ENCODE measurements around the gene DHRS4. TPM values are rescaled to one million over a fixed set of nuclear protein-coding genes. Genes with fewer than 3 reads are reported as not detected.

The DHRS4 gene
- total RNA-seq, 2 experiments from 2014 or later: 18.7 to 18.8 TPM

- Histone ChIP-seq H3K27ac (ENCODE audit: low read depth, low read length, poor library complexity, severe bottlenecking) (no peak overlapping the region), H3K4me2 (ENCODE audit: low read length) (no peak overlapping the region), H3K9me2 (ENCODE audit: insufficient read depth, low read length) (no peaks in the 10 kb centered on the region), H3K79me2 (ENCODE audit: insufficient read depth, low read depth, low read length) (no peaks in the 10 kb centered on the region), H4K20me1 (ENCODE audit: insufficient read depth, low read length) (no peaks in the 10 kb centered on the region), H3K9me3 (ENCODE audit: low read length) (no peaks in the 10 kb centered on the region), H3K36me3 (ENCODE audit: insufficient read depth, low read length) (no peaks in the 10 kb centered on the region), H3K4me1 (ENCODE audit: insufficient read depth, low read length, poor library complexity, severe bottlenecking) (no peaks in the 10 kb centered on the region), H2AFZ (ENCODE audit: low read length) (no peak overlapping the region), H3K4me3 (ENCODE audit: low read depth, low read length, poor library complexity, severe bottlenecking) (no peak overlapping the region)
- intact Hi-C loops (cut with micrococcal nuclease; ENCODE audit: unreplicated experiment): no loop called here
- ChIA-PET CTCF (ENCODE audit: unreplicated experiment) (interaction anchor here (1.0 kb wide), 1 partner anchor 278 kb away, joined by 4 read pairs; no protein-coding TSS in a partner anchor), POLR2A (interaction anchor here (0.6 kb wide), 2 partner anchors 206 to 318 kb away, joined by 3 read pairs; no protein-coding TSS in a partner anchor)
- no TSS peak for BruUV-seq (replicated peaks)
- TF ChIP-seq CTCF (conservative IDR thresholded peaks at IDR 0.05; ENCODE audit: low read length) (0 out of 2 replicates have a peak, but pooled peaks have one; percentile 20), EZH2phosphoT487 (IDR thresholded peaks at IDR 0.05; ENCODE audit: borderline replicate concordance, low read depth, low read length) (no peak)
- DNase-seq (ENCODE audit: low spot score): no peak
Measured at GRCh38 chr14:23910876-23911210, 42.7 kb upstream of the DHRS4 start.

GRCh38 chr14:23915559-23915958, 38.0 kb upstream of the DHRS4 start:
- Histone ChIP-seq H2AFZ (ENCODE audit: low read length) (no peak overlapping the region), H4K20me1 (ENCODE audit: insufficient read depth, low read length) (no peaks in the 10 kb centered on the region), H3K9me3 (ENCODE audit: low read length) (no peaks in the 10 kb centered on the region), H3K27ac (ENCODE audit: low read depth, low read length, poor library complexity, severe bottlenecking) (no peak overlapping the region), H3K9me2 (ENCODE audit: insufficient read depth, low read length) (no peaks in the 10 kb centered on the region), H3K79me2 (ENCODE audit: insufficient read depth, low read depth, low read length) (no peaks in the 10 kb centered on the region), H3K4me2 (ENCODE audit: low read length) (no peak overlapping the region), H3K36me3 (ENCODE audit: insufficient read depth, low read length) (no peaks in the 10 kb centered on the region), H3K4me1 (ENCODE audit: insufficient read depth, low read length, poor library complexity, severe bottlenecking) (no peaks in the 10 kb centered on the region), H3K4me3 (ENCODE audit: low read depth, low read length, poor library complexity, severe bottlenecking) (no peak overlapping the region)
- no TSS peak for BruUV-seq (replicated peaks)
- ChIA-PET CTCF (ENCODE audit: unreplicated experiment) (no interaction called here), POLR2A (no interaction called here)
- intact Hi-C loops (cut with micrococcal nuclease; ENCODE audit: unreplicated experiment): no loop called here
- no peak for DNase-seq (ENCODE audit: low spot score)
- TF ChIP-seq CTCF (conservative IDR thresholded peaks at IDR 0.05; ENCODE audit: low read length): no peak
- TF ChIP-seq EZH2phosphoT487 (IDR thresholded peaks at IDR 0.05; ENCODE audit: borderline replicate concordance, low read depth, low read length): no peak

- Histone ChIP-seq H3K36me3 (ENCODE audit: insufficient read depth, low read length) (no peaks in the 10 kb centered on the region), H3K9me3 (ENCODE audit: low read length) (no peaks in the 10 kb centered on the region), H3K4me2 (ENCODE audit: low read length) (no peak overlapping the region), H4K20me1 (ENCODE audit: insufficient read depth, low read length) (no peaks in the 10 kb centered on the region), H2AFZ (ENCODE audit: low read length) (no peak overlapping the region), H3K4me3 (ENCODE audit: low read depth, low read length, poor library complexity, severe bottlenecking) (no peak overlapping the region), H3K79me2 (ENCODE audit: insufficient read depth, low read depth, low read length) (no peaks in the 10 kb centered on the region), H3K4me1 (ENCODE audit: insufficient read depth, low read length, poor library complexity, severe bottlenecking) (no peaks in the 10 kb centered on the region), H3K9me2 (ENCODE audit: insufficient read depth, low read length) (no peaks in the 10 kb centered on the region), H3K27ac (ENCODE audit: low read depth, low read length, poor library complexity, severe bottlenecking) (no peak overlapping the region)
- no TSS peak for BruUV-seq (replicated peaks)
- ChIA-PET CTCF (ENCODE audit: unreplicated experiment) (no interaction called here), POLR2A (no interaction called here)
- intact Hi-C loops (cut with micrococcal nuclease; ENCODE audit: unreplicated experiment): no loop called here
- no peak for TF ChIP-seq EZH2phosphoT487 (IDR thresholded peaks at IDR 0.05; ENCODE audit: borderline replicate concordance, low read depth, low read length)
- TF ChIP-seq CTCF (conservative IDR thresholded peaks at IDR 0.05; ENCODE audit: low read length): no peak
- no peak for DNase-seq (ENCODE audit: low spot score)
Measured at GRCh38 chr14:23916004-23916403, 37.6 kb upstream of the DHRS4 start.
